Measurements from ENCODE around the gene CXADR.

CXADR gene

DNA sequence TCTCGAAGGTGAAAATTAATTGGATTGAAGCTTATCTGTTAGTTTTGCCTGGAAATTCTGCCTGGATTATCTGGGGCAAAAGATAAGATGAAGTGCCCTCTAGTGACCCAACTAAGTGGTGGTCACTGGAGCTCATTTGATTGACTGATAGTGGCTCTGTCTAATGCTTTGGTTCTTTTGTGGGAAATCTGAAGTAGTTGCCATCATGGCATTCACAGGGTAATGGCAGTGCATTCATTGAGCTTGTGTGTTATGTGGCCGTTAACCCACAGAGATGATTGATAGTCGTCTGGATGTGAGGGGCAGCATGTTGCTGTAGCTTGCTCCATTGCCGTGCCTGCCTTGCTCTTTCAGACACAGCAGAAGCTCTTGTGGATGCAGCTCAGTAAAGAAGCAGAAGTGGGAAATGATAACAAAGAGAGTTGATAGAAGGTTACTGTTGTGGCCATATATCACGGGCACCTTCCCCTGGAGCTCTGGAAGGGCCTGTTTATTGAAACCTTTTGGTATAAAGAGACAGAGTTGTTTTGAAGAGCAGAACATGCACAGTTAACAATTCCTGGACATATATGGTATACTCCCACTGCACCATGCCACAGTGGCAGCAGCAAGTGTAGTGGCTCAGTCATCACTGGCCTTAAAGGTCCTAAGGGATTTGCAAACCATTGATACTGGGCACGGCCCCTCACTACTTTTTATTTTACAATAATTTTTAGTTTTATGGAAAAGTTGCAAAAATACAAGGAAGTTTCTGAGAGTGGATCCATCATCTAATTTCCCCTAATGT, 42.0 kb downstream of the CXADR start:
- no peaks in the 10 kb centered on the region for H3K27me3 ChIP-seq (ENCODE audit: insufficient read depth, poor library complexity, severe bottlenecking)
- no peak overlapping the region for H3K4me3 ChIP-seq (replicated peaks; ENCODE audit: insufficient read depth, low read length)
- DNase-seq (ENCODE audit: low read depth in 1 of 2, low spot score in 1 of 2) = no peak
- no peak overlapping the region for H3K27ac ChIP-seq (replicated peaks)
- TF ChIP-seq GABPA (IDR thresholded peaks at IDR 0.05; ENCODE audit: low read depth) (no peak), SPI1 (IDR thresholded peaks at IDR 0.05; ENCODE audit: borderline replicate concordance, low read depth) (no peak), POLR2AphosphoS5 (IDR thresholded peaks at IDR 0.05; ENCODE audit: low read depth) (no peak), REST (IDR thresholded peaks at IDR 0.05; ENCODE audit: insufficient replicate concordance, low read depth) (no peak)
- TF ChIP-seq, protein P1, sequence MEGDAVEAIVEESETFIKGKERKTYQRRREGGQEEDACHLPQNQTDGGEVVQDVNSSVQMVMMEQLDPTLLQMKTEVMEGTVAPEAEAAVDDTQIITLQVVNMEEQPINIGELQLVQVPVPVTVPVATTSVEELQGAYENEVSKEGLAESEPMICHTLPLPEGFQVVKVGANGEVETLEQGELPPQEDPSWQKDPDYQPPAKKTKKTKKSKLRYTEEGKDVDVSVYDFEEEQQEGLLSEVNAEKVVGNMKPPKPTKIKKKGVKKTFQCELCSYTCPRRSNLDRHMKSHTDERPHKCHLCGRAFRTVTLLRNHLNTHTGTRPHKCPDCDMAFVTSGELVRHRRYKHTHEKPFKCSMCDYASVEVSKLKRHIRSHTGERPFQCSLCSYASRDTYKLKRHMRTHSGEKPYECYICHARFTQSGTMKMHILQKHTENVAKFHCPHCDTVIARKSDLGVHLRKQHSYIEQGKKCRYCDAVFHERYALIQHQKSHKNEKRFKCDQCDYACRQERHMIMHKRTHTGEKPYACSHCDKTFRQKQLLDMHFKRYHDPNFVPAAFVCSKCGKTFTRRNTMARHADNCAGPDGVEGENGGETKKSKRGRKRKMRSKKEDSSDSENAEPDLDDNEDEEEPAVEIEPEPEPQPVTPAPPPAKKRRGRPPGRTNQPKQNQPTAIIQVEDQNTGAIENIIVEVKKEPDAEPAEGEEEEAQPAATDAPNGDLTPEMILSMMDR (IDR thresholded peaks at IDR 0.05; ENCODE audit: insufficient read depth, low read length) = no peak

DNA sequence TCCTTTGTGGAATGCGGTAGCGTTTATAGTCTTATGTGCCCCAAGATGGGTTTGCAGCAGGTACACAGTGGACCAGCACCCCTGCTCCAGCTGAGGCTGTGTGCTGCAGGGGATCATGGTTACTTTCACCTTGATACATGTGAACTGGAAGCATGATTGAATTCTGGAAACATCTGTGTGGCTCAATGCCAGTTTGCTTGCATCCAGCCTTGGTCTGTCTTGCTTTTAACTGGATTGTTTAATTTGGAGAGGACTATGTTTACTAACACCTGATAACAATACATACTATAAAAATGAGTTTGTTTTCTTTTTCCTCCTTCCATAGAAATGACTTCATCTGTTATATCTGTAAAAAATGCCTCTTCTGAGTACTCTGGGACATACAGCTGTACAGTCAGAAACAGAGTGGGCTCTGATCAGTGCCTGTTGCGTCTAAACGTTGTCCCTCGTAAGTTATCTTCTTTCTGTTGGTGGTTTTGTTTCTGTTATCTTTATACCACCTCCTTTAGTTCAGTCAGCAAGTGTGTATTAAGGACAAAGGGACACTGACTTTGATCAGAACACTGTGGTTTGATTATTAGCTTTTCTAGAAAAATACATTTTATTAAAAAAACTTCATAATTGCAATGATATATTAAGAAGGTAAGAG, 47.7 kb downstream of the CXADR start:
- DNase-seq (ENCODE audit: low read depth in 1 of 2, low spot score in 1 of 2) = no peak
- no peak overlapping the region for H3K4me3 ChIP-seq (replicated peaks; ENCODE audit: insufficient read depth, low read length)
- no peak overlapping the region for H3K27ac ChIP-seq (replicated peaks)
- H3K27me3 ChIP-seq (ENCODE audit: insufficient read depth, poor library complexity, severe bottlenecking) = no peaks in the 10 kb centered on the region
- no peak for TF ChIP-seq POLR2AphosphoS5 (IDR thresholded peaks at IDR 0.05; ENCODE audit: low read depth)
- no peak for TF ChIP-seq REST (IDR thresholded peaks at IDR 0.05; ENCODE audit: insufficient replicate concordance, low read depth)
- TF ChIP-seq, protein P1 (IDR thresholded peaks at IDR 0.05; ENCODE audit: insufficient read depth, low read length) = no peak
- TF ChIP-seq SPI1 (IDR thresholded peaks at IDR 0.05; ENCODE audit: borderline replicate concordance, low read depth) = no peak

- TF ChIP-seq SPI1 (IDR thresholded peaks at IDR 0.05; ENCODE audit: borderline replicate concordance, low read depth) = no peak
- no peak for TF ChIP-seq POLR2AphosphoS5 (IDR thresholded peaks at IDR 0.05; ENCODE audit: low read depth)
- TF ChIP-seq GABPA (IDR thresholded peaks at IDR 0.05; ENCODE audit: low read depth) = no peak
- TF ChIP-seq REST (IDR thresholded peaks at IDR 0.05; ENCODE audit: insufficient replicate concordance, low read depth) = no peak
- TF ChIP-seq, protein P1 (IDR thresholded peaks at IDR 0.05; ENCODE audit: insufficient read depth, low read length) = no peak
- DNase-seq (ENCODE audit: low read depth in 1 of 2, low spot score in 1 of 2) = no peak
- H3K27ac ChIP-seq (replicated peaks) = no peak overlapping the region
- H3K27me3 ChIP-seq (ENCODE audit: insufficient read depth, poor library complexity, severe bottlenecking) = no peaks in the 10 kb centered on the region
- H3K4me3 ChIP-seq (replicated peaks; ENCODE audit: insufficient read depth, low read length) = no peak overlapping the region
Observed at GRCh38 chr21:17570786-17571185, 57.9 kb downstream of the CXADR start.

Measured in HL-60 (cell line).